Occipital lobe (tissue), 2 donors: ENCODE measurements around the gene KCTD19. TPM values are rescaled to one million over a fixed set of nuclear protein-coding genes. Genes with fewer than 3 reads are reported as not detected.

Experiments
- DNase-seq: peaks from one replicate; lab custom pipeline; 2025; lab: John Stamatoyannopoulos, UW
- total RNA-seq: library from RNA; depleted of rRNA; stranded (reverse); fragments of >200 nt; gene quantifications from one replicate; pipeline ENCODE4 v1.2.3, GENCODE V29; 2014

The KCTD19 gene
- total RNA-seq, 1 donor from 2014 or later = 0.31 TPM

DNA sequence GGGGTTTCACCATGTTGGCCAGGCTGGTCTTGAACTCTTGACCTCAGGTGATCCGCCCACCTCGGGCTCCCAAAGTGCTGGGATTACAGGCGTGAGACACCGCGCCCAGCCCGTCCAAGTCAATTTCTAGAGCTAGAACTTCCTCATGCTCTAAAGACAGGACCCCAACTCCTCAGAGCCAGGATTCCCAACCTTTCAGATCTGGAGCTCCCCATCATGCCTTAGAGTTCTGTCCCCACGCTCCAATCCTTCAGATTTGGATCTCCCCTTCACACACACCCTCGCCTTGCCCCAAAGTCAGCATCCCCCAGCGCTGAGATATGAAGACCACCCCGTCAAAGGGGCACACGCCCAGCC is 448 bp downstream of the KCTD19 start:
- no peak for DNase-seq

DNA sequence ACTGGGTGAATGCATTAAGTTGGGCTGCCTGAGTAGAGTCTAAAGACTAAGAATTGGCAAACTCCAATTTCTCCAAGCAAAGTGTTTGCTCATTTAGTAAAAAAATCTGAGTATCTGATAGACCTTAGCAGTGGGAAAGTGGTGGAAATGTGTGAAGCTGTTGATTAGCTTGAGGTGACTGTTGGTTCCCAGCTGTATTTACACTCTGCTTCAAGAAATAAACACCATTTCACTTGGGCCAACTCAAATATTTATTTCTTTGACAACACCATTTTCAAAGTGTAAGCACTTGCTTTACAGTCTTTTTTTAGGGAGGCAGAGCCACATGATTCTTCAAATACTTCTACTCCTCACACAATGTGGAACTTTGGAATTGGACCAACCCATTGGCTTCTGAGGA is 8.7 kb downstream of the KCTD19 start:
- DNase-seq = no peak

DNA sequence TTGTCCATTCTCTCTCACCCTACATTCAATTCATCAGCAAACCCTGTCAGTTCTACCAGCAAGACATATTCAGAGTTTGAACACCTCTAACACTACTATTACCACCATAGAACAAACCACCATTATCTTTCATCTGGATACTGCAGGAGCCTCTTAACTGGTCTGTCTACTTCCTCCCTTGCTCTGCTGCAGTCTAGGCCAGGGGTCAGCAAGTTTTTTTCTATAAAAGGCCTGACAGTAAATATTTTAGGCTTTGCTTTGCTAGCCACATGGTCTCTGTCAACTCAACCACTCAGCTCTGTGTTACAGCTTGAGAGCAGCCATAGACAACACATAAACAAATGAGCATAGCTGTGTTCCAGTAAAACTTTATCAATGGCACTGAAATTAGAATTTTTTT is 13.8 kb downstream of the KCTD19 start:
- no peak for DNase-seq

DNA sequence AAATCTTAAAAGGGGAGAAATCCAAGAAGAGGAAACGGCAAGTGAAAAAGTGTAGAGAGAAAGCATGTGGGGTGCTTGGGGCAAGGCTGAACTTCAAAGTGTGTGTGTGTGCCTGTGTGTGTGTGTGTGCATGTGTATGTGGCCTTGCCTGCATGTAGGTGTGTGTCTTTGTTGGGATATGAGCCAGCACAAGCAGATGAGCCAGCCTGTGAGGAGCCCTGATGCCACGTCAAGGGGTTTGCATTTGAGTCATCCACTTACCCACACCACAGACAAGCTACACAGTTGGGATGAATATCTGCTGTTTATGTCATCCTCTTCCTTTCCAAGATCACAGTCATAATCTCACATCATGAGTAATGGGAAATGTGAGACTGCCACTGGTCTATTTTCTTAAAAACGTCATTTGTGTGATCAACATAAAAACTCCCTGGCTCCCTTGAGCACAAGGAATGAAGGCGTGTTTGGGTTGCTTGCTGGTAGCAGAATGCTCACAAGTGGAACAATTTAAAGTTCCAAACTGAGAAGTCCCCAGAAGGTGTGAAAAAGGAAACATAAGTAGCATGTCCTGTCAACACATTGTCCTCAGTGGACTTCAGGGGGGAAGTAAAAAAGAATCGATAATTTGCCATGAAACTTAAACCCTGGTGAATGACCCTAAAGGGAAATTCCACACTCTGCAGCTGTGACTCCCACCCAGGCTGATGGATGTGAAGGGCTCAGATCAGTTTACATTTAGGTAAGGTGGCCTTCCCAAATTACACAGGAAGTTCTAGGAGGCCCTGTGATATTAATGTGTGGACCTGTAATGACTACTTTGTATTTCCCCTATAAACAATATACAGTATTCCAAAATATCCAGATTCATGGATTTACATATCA is 14.7 kb downstream of the KCTD19 start:
- peak; percentile 31 for DNase-seq

DNA sequence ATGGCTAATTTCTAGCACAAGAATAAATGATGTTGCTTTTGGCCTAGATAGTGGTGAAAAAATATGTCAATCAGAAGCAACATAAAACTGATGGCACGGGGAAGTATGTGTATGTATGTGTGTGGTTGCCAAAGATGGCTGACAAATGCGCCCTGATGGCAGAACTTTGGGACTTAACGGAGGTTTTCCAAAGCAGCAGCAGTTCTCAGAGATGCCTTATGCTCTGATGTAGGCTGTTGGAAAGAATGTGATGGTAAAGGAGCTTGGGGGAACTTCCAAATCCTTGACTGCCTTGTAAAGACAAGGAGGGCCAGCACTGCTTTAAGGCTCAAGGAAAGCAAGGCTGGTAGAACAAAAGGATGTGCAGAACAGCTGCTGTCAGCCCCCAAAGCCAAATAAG is 16.0 kb downstream of the KCTD19 start:
- no peak for DNase-seq

DNA sequence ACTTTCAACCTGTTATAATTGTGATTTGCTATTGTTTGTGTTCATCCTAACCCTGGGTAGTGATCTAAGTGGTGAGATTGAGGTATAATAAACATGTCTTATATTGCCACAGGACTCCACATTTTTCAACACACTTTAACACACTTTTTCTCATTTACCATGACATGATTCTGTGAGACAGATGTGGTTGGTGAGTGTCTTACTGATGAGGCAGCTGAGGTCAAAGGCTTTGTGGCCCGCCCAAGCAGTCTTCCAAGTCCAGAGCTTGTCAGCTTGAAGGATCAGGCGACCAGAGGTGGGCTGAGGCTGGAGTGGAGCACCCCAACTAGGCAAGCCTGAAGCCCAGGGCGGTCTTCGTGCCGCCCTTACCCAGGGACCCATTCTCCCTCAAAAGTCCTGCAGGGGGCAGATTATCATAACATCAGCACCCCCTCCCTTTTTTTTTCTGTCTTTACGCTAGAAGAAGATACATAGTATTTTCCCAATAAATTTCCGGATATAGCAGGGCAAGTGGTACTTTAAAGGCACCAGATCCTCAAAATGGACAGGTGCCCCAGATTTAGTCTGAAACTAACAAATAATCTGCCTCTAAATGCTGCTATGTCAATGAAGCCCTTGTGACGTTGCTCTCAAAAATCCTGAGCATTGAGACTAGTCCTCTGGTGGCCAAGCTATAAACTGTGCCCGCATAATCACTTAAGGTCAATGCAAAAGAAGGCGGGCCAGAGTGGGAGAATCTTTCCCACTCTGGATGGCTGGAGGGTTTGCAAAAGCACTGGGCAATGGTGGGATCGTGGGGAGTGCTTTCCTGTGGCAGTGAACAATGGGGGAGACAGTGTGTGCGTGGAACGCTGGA is 21.1 kb downstream of the KCTD19 start:
- no peak for DNase-seq

DNA sequence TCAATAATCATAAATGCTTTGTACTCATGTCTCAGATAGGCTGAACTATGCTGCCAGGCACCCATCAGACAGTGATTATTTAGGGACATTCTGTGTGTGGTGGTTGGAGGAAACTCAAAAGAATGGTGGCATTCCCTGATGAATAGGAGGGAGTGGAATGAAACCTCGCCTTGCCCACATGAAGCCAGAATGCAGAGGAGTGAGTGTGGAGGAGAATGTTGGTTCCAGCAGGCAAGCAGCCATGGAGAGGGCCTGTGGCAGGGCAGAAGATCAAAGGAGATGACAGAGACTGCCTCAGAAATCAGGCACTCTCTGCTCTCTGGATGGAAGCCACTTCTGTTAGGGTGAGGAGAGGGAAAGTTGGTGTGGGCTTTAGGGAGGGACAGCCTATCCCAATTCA is 22.5 kb downstream of the KCTD19 start:
- DNase-seq = no peak

DNA sequence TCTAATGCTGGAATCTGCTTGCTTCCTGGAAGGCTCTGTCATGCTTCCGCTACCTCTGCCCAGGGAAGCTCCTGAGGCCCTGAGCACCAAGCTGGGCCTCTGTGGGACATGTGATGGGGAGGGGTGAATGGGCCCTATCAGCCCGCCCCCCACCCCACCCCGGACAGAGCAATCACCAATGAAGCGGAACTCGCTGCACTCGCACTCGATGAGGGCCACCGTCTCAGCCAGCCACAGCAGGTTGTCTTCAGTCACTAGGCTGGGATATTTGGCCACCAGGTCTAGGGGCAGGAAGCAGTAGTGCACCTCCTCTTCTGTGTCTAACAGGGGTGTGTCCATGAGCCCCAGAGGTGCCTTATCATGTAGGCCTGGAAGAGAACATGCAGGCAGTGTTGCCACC is 23.6 kb downstream of the KCTD19 start:
- DNase-seq = no peak

DNA sequence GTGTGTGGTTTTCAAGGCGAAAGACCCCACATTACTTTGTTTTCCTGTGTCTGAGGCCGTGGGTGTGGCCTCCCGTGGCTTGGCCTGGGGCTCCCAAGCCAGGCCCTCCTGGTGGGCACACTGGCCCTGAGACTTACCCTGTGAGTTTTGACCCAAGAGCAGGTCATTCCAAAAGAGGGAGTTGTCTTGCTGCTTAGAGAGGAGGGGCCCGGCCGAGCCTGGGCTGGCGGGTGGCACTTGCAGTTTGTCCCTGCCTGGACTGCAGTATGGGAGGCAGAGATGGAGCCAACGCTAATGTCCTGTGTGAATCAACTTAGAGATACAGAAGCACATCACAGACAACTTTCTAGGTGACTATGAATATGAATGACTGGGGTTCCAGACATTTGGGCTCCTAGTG is 24.5 kb downstream of the KCTD19 start:
- no peak for DNase-seq

DNA sequence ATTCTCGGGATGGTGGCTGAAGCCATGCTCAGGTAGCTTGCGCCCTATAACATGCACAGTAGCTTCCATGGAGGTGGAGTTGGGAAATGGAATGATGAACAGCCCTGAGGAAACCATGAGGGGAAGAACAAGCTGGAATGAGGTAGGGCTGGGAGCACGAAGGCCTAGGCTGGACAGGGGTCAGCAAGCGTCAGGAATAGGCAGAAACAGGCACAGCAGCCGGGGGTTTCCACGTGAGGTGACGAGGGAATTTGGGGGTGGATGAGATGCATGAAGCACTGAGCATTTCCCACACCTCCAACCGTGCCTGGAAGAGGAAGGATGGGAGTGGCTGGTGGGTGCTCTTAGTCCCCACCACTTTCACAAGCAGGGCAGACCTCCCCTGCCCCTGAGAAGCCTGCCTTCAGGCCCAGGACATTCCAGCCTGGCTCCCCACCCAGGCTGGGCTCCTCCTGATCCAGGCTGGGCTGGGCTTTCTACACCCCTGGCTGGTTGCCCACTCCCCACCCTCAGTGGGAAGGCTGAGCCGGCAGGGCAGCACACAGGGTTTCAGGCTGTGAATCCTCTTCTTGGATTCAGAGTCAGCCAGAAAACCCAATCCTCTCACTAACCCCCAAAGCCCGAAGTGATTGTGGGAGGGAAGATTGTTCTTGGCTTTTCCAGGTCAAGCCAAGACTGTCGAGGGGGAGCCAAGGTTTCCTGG is 25.3 kb downstream of the KCTD19 start:
- no peak for DNase-seq

DNA sequence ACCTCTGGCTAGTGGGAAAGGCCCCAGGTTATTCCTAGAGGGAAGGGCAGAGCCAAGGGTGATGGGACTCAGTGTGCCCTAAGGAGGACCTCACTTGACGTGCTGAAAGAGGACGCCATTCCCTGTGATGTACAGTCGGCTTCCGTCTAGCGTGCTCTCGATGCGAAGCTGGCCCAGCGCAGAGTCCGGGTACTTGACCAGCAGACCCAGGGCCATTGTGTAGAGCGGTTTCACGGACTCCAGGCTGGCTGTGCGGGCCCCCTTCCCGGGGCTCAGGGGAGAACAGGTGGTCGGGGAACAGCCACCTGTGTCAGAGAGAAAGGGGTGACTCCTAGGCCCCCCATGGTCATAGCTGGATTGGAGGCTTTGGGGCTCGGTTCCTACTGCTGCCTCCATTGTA is 27.3 kb downstream of the KCTD19 start:
- no peak for DNase-seq

DNA sequence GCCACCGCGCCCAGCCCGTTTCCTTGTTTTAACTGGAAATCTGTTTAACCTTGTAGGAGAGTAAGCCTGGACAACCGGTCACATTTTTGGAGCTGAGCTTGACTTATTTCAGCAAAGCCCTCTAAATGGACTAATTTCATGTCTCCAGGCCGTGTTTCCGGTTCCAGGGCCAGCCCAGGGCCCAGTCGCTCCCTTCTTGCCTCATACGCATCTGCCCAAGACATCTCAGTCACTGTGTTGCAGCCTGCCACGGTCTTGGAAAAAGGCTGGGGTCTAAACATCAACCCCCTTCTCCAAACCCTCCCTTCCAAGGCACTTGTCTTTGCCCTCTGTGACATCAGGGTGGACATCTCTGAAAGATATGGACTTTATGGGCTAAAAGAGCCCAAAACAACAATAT is 28.3 kb downstream of the KCTD19 start:
- DNase-seq = no peak

DNA sequence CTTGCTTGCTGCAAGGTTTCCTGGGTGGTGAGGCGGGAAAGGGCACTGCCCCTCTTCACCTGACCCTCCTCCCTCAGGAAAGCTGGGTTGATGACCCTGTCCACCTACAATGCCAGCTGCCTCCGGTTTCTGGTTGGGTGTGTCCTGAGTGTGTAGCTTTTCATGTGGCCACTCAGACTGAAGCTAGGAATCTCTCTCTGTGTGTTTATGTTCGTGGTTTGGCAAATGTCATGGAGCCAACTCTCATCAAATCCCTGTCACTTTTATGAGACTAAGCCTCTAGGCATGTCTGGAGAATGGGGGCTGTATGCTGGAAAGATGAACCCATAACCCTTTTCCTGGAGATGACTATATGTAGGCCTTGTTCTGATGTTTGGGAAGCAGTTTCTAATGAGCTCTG is 30.1 kb downstream of the KCTD19 start:
- no peak for DNase-seq

DNA sequence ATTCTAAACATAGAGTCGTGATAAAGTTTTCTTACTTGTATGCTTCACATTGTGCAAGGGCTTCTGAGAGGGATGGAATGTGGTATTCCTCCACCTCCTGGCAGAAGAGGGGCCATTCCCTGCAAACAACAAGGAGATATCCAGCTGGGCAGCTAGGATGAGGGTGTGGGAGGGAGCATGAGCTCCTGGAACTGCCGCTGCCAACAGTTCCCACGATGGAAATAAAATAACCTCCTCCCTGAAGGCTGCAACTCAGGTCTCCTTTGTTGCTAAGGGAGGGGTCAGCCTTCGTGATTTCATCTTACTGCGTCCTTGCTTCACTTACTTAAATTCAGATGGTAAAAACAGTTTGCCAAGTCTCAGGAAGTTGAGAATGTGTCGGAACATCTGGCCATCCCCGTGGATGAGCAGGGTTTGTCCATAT is 31.6 kb downstream of the KCTD19 start:
- no peak for DNase-seq

DNA sequence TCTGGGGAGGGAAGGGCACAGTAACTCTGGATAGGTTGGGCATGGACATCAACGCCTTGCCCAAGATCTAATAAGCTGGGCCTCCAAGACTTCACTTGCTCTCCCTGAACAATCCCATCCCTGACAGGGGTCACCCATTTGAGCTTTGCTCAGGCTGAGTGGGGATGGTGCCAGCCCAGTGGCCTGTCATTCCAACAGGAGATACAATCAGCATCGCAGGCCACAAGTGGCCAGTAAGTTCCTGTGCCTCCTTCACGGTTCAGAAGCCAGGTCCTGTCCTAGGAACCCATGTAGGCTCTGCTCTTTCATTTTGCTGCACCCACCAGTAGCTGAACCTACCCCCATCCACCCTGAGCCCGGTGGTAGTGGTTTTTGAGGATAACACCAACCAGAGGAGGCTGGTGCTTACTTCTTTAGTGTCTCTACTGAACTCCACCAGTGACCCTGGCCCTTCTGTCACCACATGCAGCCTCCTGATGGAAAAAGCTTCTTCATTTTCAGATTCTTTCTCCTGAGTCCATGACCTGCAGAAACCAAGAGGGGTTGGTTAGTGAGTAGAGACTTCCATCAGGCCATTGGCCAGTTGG is 32.3 kb downstream of the KCTD19 start:
- DNase-seq = no peak

DNA sequence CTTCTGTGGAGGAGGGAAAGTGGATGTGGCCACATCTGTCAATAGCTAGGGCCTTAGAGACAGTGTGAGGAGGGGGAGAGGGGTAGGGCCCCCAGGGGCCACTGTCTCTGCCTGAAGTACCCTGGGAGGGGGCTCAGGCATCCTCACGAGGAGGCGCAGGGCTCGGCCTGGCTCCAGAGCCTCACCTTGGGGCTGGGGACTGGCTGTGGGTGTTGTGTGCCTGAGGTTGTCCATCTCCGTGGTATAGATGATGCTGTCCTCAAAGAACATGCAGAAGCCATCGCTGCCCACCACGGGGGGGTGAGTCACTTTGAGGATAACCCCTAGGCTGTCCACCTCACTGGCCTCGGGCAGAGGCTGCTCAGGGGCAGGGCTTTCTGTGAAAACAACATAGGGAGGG is 35.1 kb downstream of the KCTD19 start:
- DNase-seq = no peak

DNA sequence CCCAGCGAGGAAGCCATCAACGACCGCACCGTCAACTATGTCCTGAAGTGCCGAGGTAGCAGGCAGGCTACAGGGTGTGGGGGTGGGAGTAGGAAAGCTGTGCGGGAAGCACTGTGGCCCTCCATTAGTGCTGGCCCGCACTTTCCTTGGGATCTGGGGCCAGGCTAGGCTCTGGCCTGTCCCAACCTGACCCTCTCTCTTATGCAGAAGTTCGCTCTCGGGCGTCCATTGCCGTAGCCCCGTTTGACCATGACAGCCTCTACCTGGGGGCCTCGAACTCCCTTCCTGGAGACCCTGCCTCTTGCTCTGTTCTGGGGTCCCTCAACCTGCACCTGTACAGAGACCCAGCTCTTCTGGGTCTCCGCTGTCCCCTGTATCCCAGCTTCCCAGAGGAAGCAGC is 38.6 kb downstream of the KCTD19 start:
- DNase-seq = no peak

DNA sequence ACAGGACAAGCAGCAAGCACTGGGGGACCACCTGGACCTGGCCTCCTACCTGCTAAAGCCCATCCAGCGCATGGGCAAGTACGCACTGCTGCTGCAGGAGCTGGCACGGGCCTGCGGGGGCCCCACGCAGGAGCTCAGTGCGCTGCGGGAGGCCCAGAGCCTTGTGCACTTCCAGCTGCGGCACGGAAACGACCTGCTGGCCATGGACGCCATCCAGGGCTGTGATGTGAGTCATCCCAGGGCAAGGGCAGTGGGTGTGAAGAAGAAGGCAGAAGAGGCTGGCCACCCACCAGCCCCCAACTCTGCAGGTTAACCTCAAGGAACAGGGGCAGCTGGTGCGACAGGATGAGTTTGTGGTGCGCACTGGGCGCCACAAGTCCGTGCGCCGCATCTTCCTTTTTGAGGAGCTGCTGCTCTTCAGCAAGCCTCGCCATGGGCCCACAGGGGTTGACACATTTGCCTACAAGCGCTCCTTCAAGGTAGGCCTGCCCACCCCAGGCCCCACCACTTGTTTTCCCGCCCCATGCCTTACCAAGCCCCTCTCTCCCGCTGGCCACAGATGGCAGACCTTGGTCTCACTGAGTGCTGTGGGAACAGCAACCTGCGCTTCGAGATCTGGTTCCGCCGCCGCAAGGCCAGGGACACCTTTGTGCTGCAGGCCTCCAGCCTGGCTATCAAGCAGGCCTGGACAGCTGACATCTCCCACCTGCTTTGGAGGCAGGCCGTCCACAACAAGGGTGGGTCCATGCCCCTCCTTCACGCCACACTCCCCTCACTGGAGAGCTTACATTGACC is 39.9 kb downstream of the KCTD19 start:
- DNase-seq = no peak

DNA sequence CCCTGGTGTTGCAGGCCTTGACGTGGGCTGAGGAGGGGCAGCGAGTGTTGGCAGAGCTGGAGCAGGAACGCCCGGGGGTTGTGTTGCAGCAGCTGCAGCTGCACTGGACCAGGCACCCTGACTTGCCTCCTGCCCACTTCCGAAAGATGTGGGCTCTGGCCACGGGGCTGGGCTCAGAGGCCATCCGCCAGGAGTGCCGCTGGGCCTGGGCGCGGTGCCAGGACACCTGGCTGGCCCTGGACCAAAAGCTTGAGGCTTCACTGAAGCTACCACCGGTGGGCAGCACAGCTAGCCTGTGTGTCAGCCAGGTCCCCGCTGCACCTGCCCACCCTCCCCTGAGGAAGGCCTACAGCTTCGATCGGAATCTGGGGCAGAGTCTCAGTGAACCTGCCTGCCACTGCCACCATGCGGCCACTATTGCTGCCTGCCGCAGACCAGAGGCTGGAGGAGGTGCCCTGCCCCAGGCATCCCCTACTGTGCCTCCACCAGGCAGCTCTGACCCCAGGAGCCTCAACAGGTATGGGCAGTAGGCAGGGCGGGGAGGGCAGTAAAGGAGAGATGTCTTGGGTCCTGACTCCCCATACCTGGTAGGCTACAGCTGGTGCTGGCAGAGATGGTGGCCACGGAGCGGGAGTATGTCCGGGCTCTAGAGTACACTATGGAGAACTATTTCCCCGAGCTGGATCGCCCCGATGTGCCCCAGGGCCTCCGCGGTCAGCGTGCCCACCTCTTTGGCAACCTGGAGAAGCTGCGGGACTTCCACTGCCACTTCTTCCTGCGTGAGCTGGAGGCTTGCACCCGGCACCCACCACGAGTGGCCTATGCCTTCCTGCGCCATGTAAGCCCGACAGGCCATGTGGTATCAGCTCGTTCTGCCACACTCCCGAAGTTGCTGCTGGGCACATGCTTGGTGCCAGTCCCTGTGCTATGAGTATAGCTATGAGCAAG is 41.6 kb downstream of the KCTD19 start:
- DNase-seq = no peak
